ENCODE measurements around the gene MCM5. TPM values are rescaled to one million over a fixed set of nuclear protein-coding genes. Genes with fewer than 3 reads are reported as not detected.
"Not testable (repeated sequence)": the region's sequence is repeated elsewhere in the genome, so short reads cannot be mapped to it uniquely, and the experiment has no call there.

MCM5 gene
- polyA plus RNA-seq = 78.2 TPM

DNA sequence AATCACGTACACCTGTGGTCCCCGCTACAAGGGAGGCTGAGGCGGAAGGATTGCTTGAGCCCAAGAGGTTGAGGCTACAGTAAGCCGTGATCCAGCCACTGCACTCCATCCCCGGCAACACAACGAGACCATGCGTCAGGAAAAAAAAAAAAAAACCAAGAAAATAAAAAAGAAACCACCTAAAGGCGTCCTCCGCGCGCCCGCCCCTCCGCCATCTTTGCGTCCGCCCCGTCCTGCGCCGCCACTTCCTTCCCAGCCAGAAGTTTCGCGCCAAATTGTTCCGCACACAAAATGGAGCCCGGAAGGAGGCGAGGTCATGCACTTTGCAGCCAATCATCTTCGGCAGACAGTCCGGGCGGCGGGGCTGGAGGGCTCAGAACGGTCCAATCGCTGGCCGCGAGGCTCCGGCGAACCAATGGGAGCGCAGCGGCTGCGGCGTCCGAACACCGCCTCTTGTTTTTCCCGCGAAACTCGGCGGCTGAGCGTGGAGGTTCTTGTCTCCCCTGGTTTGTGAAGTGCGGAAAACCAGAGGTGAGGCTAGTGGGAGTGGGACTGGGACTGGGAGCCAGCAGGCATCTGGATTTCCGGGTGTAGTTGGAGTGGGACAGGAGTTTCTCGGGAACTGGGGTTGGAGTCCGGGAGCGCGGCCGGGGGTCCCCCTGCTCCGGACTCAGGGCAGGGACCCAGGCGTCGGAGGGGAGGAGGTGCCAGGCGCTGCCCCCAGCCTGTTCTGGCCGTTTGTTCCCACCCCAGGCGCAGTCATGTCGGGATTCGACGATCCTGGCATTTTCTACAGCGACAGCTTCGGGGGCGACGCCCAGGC is at the start of gene MCM5:
MCM5 (plus strand) TSS at position 463 of the 823 bp plus-strand sequence; CDS start at position 762, 299 bp downstream.
- peak within 1 kb of the TSS; percentile 98 to 100 (median 100) for H3K4me3 Mint-ChIP-seq
- H3K27ac Mint-ChIP-seq = peak within 1 kb of the TSS; percentile 96 to 100 (median 99)
- H3K9me3 Mint-ChIP-seq = no peaks in the 10 kb centered on the region
- H3K4me1 Mint-ChIP-seq = peaks cover 28 to 32% (median 31%) of the 10 kb centered on the region in 3 donors
- H3K36me3 Mint-ChIP-seq = peaks cover 2% of the 10 kb centered on the region
- no peaks in the 10 kb centered on the region for H3K27me3 Mint-ChIP-seq

DNA sequence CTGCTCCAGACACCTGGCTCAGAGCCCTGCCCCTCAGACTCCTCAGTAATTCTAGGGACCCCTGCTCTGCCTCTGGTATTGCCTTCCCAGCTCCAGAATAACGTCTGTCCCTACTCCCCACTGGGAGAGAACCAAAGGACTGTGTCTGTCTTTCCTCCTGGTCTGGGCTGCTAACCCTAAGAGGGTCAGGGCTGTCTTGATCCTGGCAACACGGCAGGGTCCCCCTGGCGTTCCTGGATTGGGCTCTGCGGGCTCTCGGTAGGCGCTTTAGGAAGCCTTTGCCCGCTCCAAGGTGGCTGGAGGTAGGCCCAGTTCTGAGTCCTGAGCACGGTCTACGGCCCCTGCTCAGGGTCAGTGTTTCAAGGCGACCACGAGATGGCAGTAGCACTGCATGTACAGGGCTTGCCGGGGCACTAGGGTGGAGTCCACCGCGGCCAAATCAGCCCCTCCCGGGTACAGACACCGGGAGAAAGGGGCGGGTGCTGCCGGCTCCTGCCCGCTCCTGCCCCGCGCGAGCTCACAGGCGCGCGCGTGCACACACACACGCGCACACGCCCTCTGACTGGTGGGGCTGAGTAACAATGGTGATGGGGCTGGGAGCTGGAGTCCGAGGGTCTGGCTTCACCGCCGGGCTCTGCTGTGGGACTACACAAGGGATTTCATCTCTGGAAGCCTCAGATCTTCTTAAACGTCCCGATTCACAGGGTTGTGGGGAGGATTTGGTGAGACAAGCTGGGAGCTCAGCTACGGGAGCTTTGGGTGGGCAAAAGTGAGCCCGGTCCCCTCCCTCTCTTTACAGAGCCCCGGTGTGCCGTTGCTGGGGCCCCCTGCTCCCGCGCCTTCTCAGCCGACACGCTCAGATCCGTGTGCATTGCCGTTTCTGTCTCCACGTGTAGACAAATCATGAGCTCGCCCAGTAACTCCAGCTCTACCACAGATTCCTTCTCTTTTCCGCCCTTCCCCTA is 49.1 kb upstream of the MCM5 start:
- peak overlapping the region; percentile 88 to 97 (median 95) for H3K27ac Mint-ChIP-seq
- H3K9me3 Mint-ChIP-seq = no peaks in the 10 kb centered on the region
- H3K4me1 Mint-ChIP-seq = peaks cover 31 to 33% (median 32%) of the 10 kb centered on the region in 3 donors
- H3K4me3 Mint-ChIP-seq = peak overlapping the region; percentile 48 to 95 (median 88)
- H3K36me3 Mint-ChIP-seq = peaks cover 2% of the 10 kb centered on the region
- no peaks in the 10 kb centered on the region for H3K27me3 Mint-ChIP-seq

DNA sequence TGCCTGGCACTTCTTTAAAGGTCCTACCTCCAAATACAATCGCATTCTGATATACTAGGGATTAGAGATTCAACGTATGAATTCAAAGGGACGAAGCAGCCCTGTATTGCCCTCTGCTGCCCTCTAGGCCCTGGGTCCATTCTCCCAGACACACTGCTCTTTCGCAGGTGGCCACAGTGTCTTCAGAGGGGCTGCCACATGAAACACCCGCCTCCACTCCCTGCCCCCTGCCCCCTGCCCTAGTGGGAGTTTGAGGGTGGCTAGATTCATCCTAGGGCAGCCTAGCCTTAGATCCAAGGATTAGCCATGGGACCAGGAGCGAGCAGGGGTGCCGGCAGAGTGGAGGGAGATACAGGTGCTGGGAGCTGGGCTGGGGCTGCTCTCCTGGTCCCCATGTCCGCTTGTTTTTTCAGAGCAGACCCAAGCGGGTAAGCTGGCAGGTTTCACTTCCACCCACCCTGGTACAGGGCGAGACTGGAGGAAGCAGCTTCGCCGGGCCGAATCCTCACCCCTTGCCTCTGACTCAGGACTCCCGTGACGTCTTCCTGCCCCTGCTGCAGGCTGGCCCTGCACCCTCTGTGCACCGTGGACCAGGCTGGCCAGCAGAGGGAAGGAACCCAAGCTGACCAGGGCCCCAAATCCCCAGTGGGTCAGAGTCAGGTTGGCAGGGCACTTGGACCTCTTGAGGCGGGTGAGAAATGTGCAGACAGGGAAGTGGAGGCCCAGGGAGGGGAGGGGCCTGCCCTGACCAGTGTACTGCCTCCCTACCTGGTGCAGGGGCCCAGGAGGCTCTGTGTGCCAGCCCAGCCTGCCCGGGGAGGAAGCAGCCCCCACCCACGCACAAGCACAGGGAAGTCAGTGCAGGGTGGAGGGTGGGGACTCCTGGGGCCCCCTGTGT is 47.5 kb upstream of the MCM5 start:
- peak overlapping the region; percentile 88 to 97 (median 95) for H3K27ac Mint-ChIP-seq
- peaks cover 37 to 39% (median 38%) of the 10 kb centered on the region in 3 donors for H3K4me1 Mint-ChIP-seq
- H3K4me3 Mint-ChIP-seq = peak overlapping the region; percentile 48 to 95 (median 88)
- peaks cover 2% of the 10 kb centered on the region for H3K36me3 Mint-ChIP-seq
- no peaks in the 10 kb centered on the region for H3K27me3 Mint-ChIP-seq
- H3K9me3 Mint-ChIP-seq = no peaks in the 10 kb centered on the region

DNA sequence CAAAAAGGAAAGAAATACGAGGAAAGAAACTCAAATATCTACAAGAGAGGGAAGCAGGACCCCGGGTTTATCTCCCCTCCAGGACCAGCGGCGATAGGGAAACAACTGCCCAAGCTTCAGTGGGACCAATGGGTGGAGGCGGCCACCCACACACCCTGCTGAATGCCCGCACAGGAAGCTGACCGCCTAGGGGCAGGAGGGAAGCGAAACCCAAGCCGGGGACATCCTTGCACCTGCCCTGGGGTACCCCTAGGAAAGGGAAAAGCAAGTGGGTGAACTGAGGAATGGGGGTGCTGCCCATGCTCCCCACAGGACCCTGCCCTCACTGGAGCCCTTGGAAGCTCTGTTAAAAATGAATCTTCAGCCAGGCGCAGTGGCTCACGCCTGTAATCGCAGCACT is 46.6 kb upstream of the MCM5 start:
- H3K27me3 Mint-ChIP-seq = no peaks in the 10 kb centered on the region
- no peaks in the 10 kb centered on the region for H3K9me3 Mint-ChIP-seq
- peak overlapping the region; percentile 30 to 95 (median 70) for H3K4me3 Mint-ChIP-seq
- H3K4me1 Mint-ChIP-seq = peaks cover 37 to 44% (median 41%) of the 10 kb centered on the region in 3 donors
- H3K27ac Mint-ChIP-seq = peak overlapping the region; percentile 88 to 97 (median 95)
- H3K36me3 Mint-ChIP-seq = no peaks in the 10 kb centered on the region

DNA sequence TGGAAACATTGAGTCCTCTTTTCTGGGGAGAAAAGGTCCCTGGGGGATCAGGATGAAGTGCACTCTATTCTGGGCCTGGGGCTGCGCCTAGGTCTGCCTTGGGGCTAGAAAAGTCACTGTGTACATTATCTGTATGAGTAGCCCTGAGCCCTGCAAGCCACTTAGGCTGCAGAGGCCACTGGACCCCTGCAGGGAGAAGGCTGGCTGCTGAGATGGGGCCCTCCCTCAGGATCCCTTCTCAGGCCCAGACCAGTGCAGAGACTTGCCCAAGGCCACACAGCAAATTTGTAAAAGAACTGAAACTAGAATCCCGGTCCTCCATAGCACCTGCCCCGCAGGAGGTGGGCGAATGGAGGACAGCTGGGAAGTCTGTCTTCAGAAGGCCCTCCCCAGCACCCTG is 45.9 kb upstream of the MCM5 start:
- Mint-ChIP-seq H3K9me3 (no peaks in the 10 kb centered on the region), H3K4me3 (peak overlapping the region in 2 of 4 donors; percentile 48 to 81), H3K27ac (peak overlapping the region; percentile 46 to 95 (median 88)), H3K4me1 (peaks cover 37 to 45% (median 43%) of the 10 kb centered on the region in 3 donors), H3K36me3 (no peaks in the 10 kb centered on the region), H3K27me3 (no peaks in the 10 kb centered on the region)

DNA sequence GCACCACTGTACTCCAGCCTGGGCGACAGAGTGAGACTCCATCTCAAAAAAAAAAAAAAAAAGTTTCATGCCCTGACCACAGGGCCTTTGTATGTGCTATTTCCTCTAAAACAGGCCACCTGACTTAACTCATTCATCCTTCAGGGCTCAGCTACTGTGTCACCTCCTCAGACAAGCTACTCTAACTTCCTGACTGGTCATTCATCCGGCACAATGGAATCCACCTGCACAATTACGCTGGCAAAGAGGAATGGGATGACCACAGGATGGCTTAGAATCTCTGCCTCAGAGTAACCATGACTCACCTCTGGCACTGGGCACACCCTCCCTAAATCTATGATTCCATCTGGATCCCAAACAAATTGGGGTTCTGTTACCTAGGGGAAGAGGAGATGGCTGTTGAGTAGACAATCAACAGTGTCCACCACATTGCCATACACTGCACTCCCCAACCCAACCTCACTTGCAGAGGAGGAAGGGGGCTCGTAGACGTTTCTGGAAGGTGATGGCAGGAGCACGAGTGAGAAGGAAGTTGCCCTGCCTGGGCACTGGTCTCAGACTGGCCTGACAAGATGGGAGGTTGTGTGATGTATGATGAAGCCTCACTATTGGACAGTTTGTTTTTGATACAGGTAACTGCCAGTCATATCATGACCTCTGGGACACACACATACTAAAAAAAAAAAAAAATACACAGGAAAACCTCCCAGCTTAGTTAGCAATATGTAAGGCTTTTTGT is 41.9 kb upstream of the MCM5 start:
- Mint-ChIP-seq H3K9me3 (no peaks in the 10 kb centered on the region), H3K27me3 (no peaks in the 10 kb centered on the region), H3K4me1 (peaks cover 19 to 26% (median 21%) of the 10 kb centered on the region in 3 donors), H3K27ac (peak overlapping the region in 2 of 3 donors; percentile 31 to 71), H3K36me3 (no peaks in the 10 kb centered on the region), H3K4me3 (peak overlapping the region in 1 of 4 donors; percentile 81)

DNA sequence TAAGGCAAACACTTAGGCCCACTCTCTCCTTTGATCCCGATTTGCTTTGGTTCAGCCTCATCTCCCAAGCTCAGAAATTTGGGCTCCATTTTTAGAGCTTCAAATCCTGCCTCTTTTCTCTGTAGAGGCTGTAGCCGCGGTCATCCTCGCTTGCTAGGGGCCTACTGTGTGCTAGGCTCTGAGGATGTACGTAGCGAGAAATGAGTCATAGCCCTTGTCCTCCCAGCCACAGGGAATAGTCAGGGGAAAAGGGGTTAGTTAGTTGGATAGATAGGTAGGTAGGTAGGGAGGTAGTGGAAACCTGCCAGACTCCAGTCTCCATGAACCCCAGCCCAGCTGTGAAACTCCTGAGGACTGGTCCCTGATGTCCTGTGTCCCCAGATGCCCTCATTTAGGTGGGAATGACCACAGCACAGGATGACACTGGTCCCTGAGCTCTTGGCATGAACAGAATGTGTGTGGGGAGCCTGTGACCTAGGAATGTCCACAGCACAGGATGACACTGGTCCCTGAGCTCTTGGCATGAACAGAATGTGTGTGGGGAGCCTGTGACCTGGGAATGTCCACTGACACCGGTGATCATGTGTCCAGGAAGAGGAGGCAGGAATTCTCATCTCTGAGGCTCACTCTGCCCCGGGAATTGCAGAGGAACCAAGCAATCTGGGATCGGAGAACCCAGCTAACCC is 40.4 kb upstream of the MCM5 start:
- Mint-ChIP-seq H3K36me3 (no peaks in the 10 kb centered on the region), H3K4me3 (no peak overlapping the region), H3K27me3 (no peaks in the 10 kb centered on the region), H3K9me3 (no peaks in the 10 kb centered on the region), H3K27ac (peak overlapping the region in 2 of 3 donors; percentile 22 to 71), H3K4me1 (peaks cover 15 to 28% (median 20%) of the 10 kb centered on the region in 3 donors)

DNA sequence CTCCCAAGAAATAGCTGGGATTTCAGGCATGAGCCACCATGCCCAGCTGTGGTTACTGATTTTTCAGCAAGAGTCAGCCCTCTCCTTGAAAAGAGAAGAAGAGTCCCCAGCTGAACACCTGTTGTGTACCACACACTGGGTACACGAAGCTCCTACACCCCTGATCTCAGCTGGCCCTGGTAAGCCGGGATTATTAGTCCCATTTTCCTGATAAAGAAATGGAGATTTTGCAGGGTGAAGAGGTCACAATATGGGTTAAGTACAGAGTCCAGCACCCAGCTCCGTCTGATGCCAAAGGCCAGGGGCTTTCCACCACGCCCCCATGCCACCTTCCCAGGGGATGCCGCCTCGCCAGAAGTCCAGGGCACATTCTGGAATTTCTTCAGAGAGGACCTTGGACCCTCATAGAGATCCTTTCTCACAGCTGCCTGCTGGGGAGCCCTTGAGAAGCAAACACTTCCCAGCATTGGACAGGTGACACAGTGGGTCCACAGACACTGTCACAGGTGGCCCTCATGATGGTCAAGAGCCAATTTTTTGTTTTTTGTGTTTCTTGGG is 38.9 kb upstream of the MCM5 start:
- peaks cover 18 to 30% (median 19%) of the 10 kb centered on the region in 3 donors for H3K4me1 Mint-ChIP-seq
- H3K9me3 Mint-ChIP-seq = no peaks in the 10 kb centered on the region
- H3K4me3 Mint-ChIP-seq = peak overlapping the region in 1 of 4 donors; percentile 33
- no peak overlapping the region for H3K27ac Mint-ChIP-seq
- H3K36me3 Mint-ChIP-seq = no peaks in the 10 kb centered on the region
- H3K27me3 Mint-ChIP-seq = no peaks in the 10 kb centered on the region

DNA sequence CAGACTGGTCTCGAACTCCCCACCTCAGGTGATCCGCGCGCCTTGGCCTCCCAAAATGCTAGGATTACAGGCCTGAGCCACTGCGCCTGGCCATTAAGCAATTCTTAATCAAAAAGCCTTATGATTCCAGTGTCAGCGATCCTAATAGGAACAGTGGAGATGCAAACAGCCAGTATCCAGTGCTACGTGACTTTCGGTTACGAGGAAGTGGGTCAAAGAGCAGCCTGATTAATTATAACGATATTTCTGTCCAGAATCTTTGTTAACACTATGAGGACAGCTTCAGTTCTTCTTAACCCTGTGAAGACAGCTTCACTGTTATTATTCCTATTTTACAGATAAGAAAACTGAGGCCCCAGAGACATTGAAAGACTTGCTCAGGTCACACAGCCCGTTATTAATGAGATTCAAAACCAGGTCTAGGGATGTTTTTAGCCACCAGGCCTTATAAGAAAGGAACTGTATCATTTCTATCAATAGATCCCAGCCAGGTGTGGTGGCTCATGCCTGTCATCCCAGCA is 36.3 kb upstream of the MCM5 start:
- H3K4me3 Mint-ChIP-seq = no peak overlapping the region
- peaks cover 17 to 29% (median 24%) of the 10 kb centered on the region in 3 donors for H3K4me1 Mint-ChIP-seq

DNA sequence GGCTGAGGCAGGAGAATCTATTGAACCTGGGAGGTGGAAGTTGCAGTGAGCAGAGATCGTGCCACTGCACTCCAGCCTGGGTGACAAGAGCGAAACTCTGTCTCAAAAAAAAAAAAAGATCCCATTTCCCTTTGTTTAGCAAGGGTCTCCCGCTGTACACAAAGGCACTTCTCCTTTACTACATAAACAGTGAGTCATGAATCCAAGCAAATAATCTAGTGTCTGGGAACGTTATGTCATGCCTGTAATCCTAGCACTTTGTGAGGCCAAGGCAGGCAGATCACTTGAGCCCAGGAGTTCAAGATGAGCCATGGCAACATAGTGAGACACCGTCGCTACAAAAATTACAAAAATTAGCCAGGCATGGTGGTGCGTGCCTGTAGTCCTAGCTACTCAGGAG is 35.7 kb upstream of the MCM5 start:
- H3K4me1 Mint-ChIP-seq = peaks cover 20 to 29% (median 26%) of the 10 kb centered on the region in 3 donors

More for the DNA sequence above, 36.3 kb upstream of the MCM5 start:
- no peaks in the 10 kb centered on the region for H3K9me3 Mint-ChIP-seq
- no peaks in the 10 kb centered on the region for H3K36me3 Mint-ChIP-seq
- no peaks in the 10 kb centered on the region for H3K27me3 Mint-ChIP-seq
- peak overlapping the region; percentile 43 to 95 (median 87) for H3K27ac Mint-ChIP-seq

DNA sequence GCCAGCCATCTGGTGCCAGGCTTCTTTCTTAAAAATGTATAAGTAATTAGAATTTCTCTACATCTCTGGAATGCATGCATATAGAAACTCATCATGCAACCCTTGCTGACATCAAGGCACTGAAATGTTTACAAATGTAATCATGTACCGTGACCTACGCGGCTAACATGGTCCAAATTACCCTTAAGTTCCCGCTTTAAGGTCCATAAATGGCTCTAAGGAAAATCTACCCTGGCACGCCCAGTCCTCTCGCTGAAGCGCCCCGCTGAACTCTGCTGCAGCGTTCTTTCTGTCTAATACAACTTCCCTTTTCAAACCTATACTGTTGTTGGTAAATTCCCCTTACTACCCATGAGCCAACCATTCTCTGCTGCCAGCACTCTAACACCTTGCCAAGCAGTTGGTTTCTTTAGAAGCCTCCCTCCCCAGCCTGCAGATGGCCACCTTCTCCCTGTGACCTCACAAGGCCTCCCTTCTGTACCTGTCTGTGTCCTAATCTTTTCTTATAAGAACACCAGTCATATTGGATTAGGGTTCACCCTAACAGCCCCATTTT is 32.5 kb upstream of the MCM5 start:
- Mint-ChIP-seq H3K36me3 (no peaks in the 10 kb centered on the region), H3K27me3 (no peaks in the 10 kb centered on the region), H3K9me3 (no peaks in the 10 kb centered on the region), H3K4me3 (peak overlapping the region; percentile 4 to 82 (median 9)), H3K27ac (peak overlapping the region in 2 of 3 donors; percentile 46 to 94), H3K4me1 (peaks cover 27 to 29% (median 29%) of the 10 kb centered on the region in 3 donors)

More for the DNA sequence above, 35.7 kb upstream of the MCM5 start:
- not testable (repeated sequence) for H3K4me3 Mint-ChIP-seq, H3K36me3 Mint-ChIP-seq, H3K27me3 Mint-ChIP-seq, H3K9me3 Mint-ChIP-seq
- peak overlapping the region in 1 of 3 donors; percentile 95 for H3K27ac Mint-ChIP-seq

DNA sequence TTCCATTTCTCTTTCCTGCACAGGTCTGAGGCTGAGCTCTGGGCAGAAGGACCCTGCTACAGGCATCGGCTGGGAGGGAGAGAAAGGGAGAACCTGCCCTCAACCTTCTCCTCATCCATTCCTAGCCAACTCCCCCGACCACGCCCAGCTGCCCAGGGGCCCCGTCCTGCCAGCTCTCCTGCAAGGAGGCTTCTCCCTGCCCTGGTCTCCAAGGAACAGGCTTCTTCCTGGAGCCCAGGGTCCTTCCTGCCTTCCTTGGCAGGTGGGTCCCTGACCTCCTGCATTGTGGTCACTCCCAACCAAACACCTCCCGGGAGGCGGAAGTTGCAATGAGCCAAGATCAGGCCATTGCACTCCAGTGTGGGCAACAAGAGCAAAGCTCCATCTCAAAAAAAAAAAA is 31.6 kb upstream of the MCM5 start:
- Mint-ChIP-seq H3K27ac (peak overlapping the region in 1 of 3 donors; percentile 33), H3K36me3 (no peaks in the 10 kb centered on the region), H3K4me1 (peaks cover 22 to 26% (median 25%) of the 10 kb centered on the region in 3 donors), H3K4me3 (no peak overlapping the region), H3K27me3 (no peaks in the 10 kb centered on the region), H3K9me3 (no peaks in the 10 kb centered on the region)

Measured in IgD-negative memory B cell (primary cell).